ENCODE results near the gene WDR83.

WDR83 gene

DNA sequence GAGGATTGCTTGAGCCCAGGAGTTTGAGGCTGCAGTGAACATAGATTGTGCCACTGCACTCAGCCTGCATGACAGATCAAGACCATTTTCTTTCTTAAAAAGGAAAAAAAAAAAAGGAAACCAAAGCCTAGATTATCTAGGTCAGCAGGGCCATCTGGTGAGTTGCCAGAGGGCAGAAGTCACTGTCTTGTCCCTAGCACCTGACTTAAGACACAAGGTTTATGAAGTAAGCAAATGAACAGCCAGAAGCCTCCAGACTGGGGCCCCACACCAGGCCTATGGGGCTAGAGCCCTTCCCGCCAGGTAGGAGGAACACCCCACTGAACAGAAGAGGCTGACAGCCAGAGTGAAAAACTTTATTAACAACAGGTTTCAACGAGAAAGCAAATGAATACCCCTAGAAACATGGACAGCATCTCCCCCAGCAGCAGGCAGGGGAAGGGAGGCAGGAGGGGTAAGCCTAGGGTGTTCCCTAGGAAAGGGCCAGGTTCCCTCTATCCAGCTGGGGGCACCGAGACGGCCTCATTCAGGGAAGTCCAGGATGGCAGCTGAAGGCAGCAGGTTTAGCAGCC, 1.2 kb downstream of the WDR83 start:
- H3K4me3 ChIP-seq (ENCODE audit: low read depth, low read length), result no peak overlapping the region
- no peak for DNase-seq (ENCODE audit: low read depth)
- no peak for TF ChIP-seq CTCF (IDR thresholded peaks at IDR 0.05; ENCODE audit: insufficient read depth, low read depth, low read length, missing control alignments)

DNA sequence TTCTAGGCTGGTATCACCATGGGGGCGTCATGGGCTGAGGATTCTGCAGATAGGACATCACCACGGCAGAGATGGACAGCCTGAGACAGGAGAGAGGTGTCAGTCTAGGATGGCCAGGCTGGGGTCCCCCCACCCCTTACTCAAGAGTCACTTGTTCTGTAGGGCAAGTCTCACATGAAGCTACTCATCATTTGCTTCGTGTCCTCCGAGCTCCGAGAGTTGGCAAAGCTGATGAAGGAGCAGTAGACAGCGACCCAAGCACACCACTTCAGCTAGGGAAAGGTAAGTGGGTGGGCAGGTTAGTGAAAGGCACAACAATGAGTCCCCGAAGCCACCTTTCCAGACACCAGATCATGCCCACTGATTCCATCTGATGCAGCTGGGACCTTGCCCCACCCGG, 1.7 kb downstream of the WDR83 start:
- TF ChIP-seq CTCF (IDR thresholded peaks at IDR 0.05; ENCODE audit: insufficient read depth, low read depth, low read length, missing control alignments), result no peak
- DNase-seq (ENCODE audit: low read depth), result no peak
- peak overlapping the region; percentile 70 for H3K4me3 ChIP-seq (ENCODE audit: low read depth, low read length)

DNA sequence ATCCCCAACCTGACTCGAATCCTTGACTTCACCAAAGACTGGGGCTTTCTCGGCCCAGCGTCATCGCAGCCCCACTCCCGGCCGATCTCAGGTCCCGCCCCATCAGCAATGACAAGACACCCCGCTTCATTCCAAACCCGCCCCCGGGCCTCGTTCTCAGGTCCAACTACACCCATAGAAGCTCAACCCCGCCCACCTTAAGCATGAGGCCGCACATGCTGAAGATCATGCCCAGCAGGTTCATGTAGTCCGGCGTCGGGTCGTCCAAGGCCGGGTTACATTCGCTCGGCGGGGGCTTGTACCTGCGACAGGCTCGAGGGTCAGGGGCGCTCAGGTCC, 2.3 kb downstream of the WDR83 start:
- H3K4me3 ChIP-seq (ENCODE audit: low read depth, low read length), result peak overlapping the region; percentile 70
- peak; percentile 66 for DNase-seq (ENCODE audit: low read depth)
- no peak for TF ChIP-seq CTCF (IDR thresholded peaks at IDR 0.05; ENCODE audit: insufficient read depth, low read depth, low read length, missing control alignments)

DNA sequence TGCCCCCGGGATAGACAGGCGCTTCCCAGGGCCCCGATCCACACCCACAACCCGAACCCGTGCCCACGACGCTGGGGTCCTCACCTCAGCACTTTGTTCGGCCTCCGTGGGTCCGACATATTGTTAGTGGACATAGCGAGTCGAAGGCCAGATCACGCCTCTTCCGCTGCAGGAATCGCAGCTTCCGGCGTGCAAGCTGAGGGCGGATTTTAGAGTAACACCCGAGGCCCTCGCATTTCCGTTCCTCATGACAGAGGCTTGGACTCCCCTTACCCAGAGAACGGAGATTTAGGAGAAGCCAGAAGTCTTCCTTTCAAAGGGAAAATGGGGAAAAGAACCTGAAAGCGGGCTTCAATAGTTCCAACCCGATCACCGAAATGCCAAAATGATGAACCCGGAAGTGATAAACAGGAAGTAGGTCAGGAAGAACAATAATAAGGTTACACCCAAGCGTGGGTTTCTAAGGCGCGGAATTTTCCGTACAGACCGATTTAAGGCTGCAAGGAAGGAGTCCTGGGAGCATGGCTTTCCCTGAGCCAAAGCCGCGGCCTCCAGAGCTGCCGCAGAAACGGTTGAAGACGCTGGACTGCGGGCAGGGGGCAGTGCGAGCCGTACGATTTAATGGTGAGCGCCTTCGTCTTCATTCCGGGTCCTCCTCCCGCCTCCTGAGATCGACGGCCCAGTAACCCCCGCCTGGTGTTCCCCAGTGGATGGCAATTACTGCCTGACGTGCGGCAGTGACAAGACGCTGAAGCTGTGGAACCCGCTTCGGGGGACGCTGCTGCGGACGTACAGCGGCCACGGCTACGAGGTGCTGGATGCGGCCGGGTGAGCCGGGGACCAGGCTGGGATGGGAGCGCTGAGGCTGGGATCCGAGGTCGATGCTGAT, 2.9 kb downstream of the WDR83 start:
- peak; percentile 90 for DNase-seq (ENCODE audit: low read depth)
- TF ChIP-seq CTCF (IDR thresholded peaks at IDR 0.05; ENCODE audit: insufficient read depth, low read depth, low read length, missing control alignments), result no peak
- H3K4me3 ChIP-seq (ENCODE audit: low read depth, low read length), result peak overlapping the region; percentile 70

GRCh38 chr19:12670159-12670928, 3.7 kb downstream of the WDR83 start:
- peak overlapping the region; percentile 70 for H3K4me3 ChIP-seq (ENCODE audit: low read depth, low read length)
- DNase-seq (ENCODE audit: low read depth), result no peak
- TF ChIP-seq CTCF (IDR thresholded peaks at IDR 0.05; ENCODE audit: insufficient read depth, low read depth, low read length, missing control alignments), result no peak

GRCh38 chr19:12672744-12673143, 6.1 kb downstream of the WDR83 start:
- no peak overlapping the region for H3K4me3 ChIP-seq (ENCODE audit: low read depth, low read length)
- TF ChIP-seq CTCF (IDR thresholded peaks at IDR 0.05; ENCODE audit: insufficient read depth, low read depth, low read length, missing control alignments), result no peak
- DNase-seq (ENCODE audit: low read depth), result no peak
